HUES6 (cell line): Measurements from ENCODE around the gene ATXN10.

Experiments
- H3K27ac ChIP-seq: 2 replicates; pipeline ENCODE4 v1.7.0; 2013; ENCODE audit warnings: low read depth, mild to moderate bottlenecking, low read length, inconsistent platforms
- H3K27me3 ChIP-seq: 2 replicates; pipeline ENCODE4 v1.6.1; 2013; ENCODE audit warnings: low read length; ENCODE audit not compliant: control insufficient read depth, insufficient read depth
- H3K36me3 ChIP-seq: 2 replicates; pipeline ENCODE4 v1.6.1; 2013; ENCODE audit warnings: low read length; ENCODE audit not compliant: control insufficient read depth, insufficient read depth
- H3K4me1 ChIP-seq: 2 replicates; pipeline ENCODE4 v1.6.1; 2013; ENCODE audit warnings: low read length; ENCODE audit not compliant: control insufficient read depth, insufficient read depth
- H3K4me3 ChIP-seq: 2 replicates; pipeline ENCODE4 v1.5.1; 2013; ENCODE audit warnings: low read depth, low read length
- H3K9ac ChIP-seq: one replicate; pipeline ENCODE4 v1.6.1; 2013; ENCODE audit warnings: mild to moderate bottlenecking, low read length
- H3K9me3 ChIP-seq: 2 replicates; pipeline ENCODE4 v1.6.1; 2013; ENCODE audit warnings: low read depth, low read length; ENCODE audit not compliant: control insufficient read depth, insufficient read depth

The ATXN10 gene

GRCh38 chr22:45775569-45776312 lies 104.1 kb downstream of the ATXN10 start:
- Histone ChIP-seq H3K9ac (no peak overlapping the region), H3K9me3 (0 out of 2 replicates have a peak, but pooled peaks cover under 1% of the 10 kb centered on the region), H3K27ac (no peak overlapping the region), H3K4me1 (peaks cover 6% of the 10 kb centered on the region; the same call in 1 of the 2 replicates), H3K27me3 (no peaks in the 10 kb centered on the region), H3K4me3 (no peak overlapping the region), H3K36me3 (peaks cover 4% of the 10 kb centered on the region; the same call in 1 of the 2 replicates)

DNA sequence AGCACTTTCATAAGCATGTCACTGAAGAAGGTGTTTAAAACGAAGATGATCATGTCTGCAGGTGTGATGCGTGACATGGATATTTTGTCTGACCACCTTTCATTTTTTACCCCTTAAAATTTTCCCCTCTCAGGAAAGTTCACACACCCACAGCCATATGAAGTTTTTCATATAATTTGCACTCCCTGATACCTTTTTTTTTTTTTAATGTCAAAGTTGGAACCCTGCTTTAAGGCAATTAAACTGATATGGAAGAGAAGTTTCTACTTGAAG lies 104.6 kb downstream of the ATXN10 start:
- Histone ChIP-seq H3K27ac (no peak overlapping the region), H3K9me3 (no peaks in the 10 kb centered on the region), H3K4me3 (no peak overlapping the region), H3K4me1 (peaks cover 6% of the 10 kb centered on the region; the same call in 1 of the 2 replicates), H3K36me3 (no peaks in the 10 kb centered on the region), H3K27me3 (no peaks in the 10 kb centered on the region), H3K9ac (no peak overlapping the region)

GRCh38 chr22:45777046-45777851 lies 105.6 kb downstream of the ATXN10 start:
- Histone ChIP-seq H3K9ac (no peak overlapping the region), H3K4me3 (no peak overlapping the region), H3K4me1 (peaks cover under 1% of the 10 kb centered on the region; the same call in 1 of the 2 replicates), H3K27me3 (no peaks in the 10 kb centered on the region), H3K27ac (no peak overlapping the region), H3K36me3 (no peaks in the 10 kb centered on the region), H3K9me3 (no peaks in the 10 kb centered on the region)

GRCh38 chr22:45777852-45778375 lies 106.3 kb downstream of the ATXN10 start:
- Histone ChIP-seq H3K9me3 (no peaks in the 10 kb centered on the region), H3K4me3 (no peak overlapping the region), H3K36me3 (no peaks in the 10 kb centered on the region), H3K27ac (no peak overlapping the region), H3K27me3 (no peaks in the 10 kb centered on the region), H3K4me1 (no peaks in the 10 kb centered on the region), H3K9ac (no peak overlapping the region)

DNA sequence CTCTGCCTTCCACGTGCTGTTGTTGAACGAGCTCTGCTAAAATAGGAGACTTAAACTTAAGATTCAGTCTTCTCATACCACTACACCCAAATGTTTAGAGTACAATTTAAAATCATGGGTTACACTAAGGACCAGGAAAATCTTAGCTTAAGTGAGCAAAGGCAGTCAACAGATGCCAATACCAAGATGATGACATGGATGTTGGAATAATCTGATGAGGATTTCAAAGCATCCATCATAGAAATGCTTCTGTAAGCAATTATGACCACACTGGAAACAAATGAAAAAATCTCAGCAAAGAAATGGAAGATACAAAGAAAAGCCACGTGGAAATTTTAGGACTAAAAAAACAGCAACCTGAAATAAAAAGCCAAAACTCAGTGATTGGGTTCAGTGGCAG lies 109.8 kb downstream of the ATXN10 start:
- Histone ChIP-seq H3K9ac (no peak overlapping the region), H3K4me1 (no peaks in the 10 kb centered on the region), H3K27ac (no peak overlapping the region)

DNA sequence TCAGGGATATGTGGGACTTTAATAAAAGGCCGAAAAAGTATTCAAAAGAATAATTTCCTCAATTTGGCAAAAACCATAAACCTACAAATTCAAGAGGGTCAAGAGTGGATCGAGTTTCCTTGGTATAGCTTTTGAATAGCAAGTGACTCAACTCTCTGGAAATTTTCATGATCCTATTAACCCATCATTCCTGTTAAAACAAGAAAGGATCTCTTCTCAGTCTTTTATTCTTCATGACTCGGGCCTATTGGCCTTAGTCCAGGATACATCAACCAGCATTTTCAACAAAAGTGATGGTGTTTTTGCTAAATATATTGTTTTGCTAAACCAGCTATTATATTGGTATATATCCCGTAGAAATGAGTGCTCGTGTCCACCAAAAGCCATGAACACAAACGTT lies 110.3 kb downstream of the ATXN10 start:
- H3K9ac ChIP-seq = no peak overlapping the region
- H3K4me3 ChIP-seq = no peak overlapping the region
- H3K27ac ChIP-seq = no peak overlapping the region
- no peaks in the 10 kb centered on the region for H3K4me1 ChIP-seq
- H3K36me3 ChIP-seq = no peaks in the 10 kb centered on the region
- no peaks in the 10 kb centered on the region for H3K9me3 ChIP-seq
- H3K27me3 ChIP-seq = no peaks in the 10 kb centered on the region

More for the DNA sequence above, 109.8 kb downstream of the ATXN10 start:
- Histone ChIP-seq H3K4me3 (no peak overlapping the region), H3K27me3 (no peaks in the 10 kb centered on the region), H3K36me3 (no peaks in the 10 kb centered on the region), H3K9me3 (no peaks in the 10 kb centered on the region)

- no peaks in the 10 kb centered on the region for H3K27me3 ChIP-seq
- H3K9ac ChIP-seq = no peak overlapping the region
- H3K36me3 ChIP-seq = no peaks in the 10 kb centered on the region
- H3K27ac ChIP-seq = no peak overlapping the region
- H3K4me3 ChIP-seq = no peak overlapping the region
- no peaks in the 10 kb centered on the region for H3K9me3 ChIP-seq
- H3K4me1 ChIP-seq = no peaks in the 10 kb centered on the region; the same call in 1 of the 2 replicates
Measured at GRCh38 chr22:45783021-45783420, 111.4 kb downstream of the ATXN10 start.

- no peaks in the 10 kb centered on the region for H3K9me3 ChIP-seq
- H3K9ac ChIP-seq = no peak overlapping the region
- H3K27ac ChIP-seq = no peak overlapping the region
- no peaks in the 10 kb centered on the region for H3K27me3 ChIP-seq
- no peaks in the 10 kb centered on the region; the same call in 1 of the 2 replicates for H3K36me3 ChIP-seq
- no peaks in the 10 kb centered on the region; the same call in 1 of the 2 replicates for H3K4me1 ChIP-seq
- H3K4me3 ChIP-seq = no peak overlapping the region
Measured at GRCh38 chr22:45783690-45784089, 112.1 kb downstream of the ATXN10 start.

DNA sequence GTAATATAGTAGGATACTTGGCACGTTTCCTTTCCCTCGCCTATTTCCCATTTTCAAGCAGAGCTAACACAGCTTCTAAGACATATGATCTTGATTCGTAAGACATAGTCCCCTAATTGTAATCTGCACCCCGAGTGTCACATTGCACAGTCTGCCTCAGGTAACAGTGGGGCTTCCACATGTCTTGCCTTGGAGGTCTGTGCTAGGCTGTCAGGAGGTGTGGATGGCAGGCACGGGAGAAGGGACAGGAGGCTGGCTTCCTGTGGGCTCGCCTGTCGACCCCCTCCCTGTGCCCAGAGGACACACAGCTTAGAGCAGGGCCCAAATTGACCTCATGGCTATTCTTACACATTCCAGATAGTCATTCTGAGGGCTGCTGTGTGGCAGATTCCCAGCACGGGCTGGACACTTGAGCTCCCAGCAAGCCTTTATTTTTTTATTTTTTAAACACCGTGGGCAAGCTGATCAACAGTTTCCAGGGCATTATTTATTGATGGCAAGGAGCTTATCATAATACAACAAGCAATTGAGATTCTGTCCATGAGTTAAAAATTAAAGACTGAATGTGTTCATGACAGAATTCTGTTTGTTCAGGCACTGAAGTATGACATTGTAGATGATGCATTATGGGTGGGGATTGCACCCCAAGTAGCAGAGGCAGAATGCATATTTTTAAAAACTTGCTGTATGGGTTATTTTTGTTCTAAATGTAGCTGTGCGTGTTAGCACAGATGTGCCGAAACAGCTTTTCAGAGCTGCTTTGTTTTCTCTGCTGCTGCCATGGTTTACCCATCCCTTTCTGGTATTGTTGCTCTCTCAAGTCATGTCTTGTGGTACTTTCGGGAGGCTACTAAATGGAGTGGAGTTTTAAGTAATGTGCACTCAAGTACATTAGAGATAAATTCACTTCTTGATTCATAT lies 113.0 kb downstream of the ATXN10 start:
- Histone ChIP-seq H3K27ac (no peak overlapping the region), H3K4me1 (no peaks in the 10 kb centered on the region; the same call in 1 of the 2 replicates), H3K27me3 (no peaks in the 10 kb centered on the region), H3K36me3 (no peaks in the 10 kb centered on the region; the same call in 1 of the 2 replicates), H3K4me3 (no peak overlapping the region), H3K9me3 (no peaks in the 10 kb centered on the region), H3K9ac (no peak overlapping the region)

- H3K27me3 ChIP-seq = no peaks in the 10 kb centered on the region
- no peak overlapping the region for H3K4me3 ChIP-seq
- no peaks in the 10 kb centered on the region; the same call in 1 of the 2 replicates for H3K4me1 ChIP-seq
- no peaks in the 10 kb centered on the region for H3K9me3 ChIP-seq
- no peak overlapping the region for H3K27ac ChIP-seq
- no peaks in the 10 kb centered on the region; the same call in 1 of the 2 replicates for H3K36me3 ChIP-seq
- H3K9ac ChIP-seq = no peak overlapping the region
Measured at GRCh38 chr22:45785458-45785857, 113.8 kb downstream of the ATXN10 start.
